Thyroid gland (tissue), 4 donors: ENCODE data around the gene NR1D2.

Experiments used
- CTCF ChIP-seq, 6 experiments: fragments of 200-600 bp in 3 of 6; fragments of 450-650 bp in 3 of 6; sonication (generic) in 3 of 6; IDR thresholded peaks; one replicate each; pipeline ENCODE4 v1.5.1; 2016 to 2019; ENCODE audit warnings: antibody characterized with exemption in 6 of 6, mild to moderate bottlenecking in 2 of 6, inconsistent platforms in 1 of 6, moderate library complexity in 1 of 6
- POLR2A ChIP-seq, 2 donors: fragments of 450-650 bp; IDR thresholded peaks; one replicate each; pipeline ENCODE4 v1.6.1; 2017; ENCODE audit warnings: antibody characterized with exemption in 2 of 2, mild to moderate bottlenecking in 2 of 2, moderate library complexity in 1 of 2

- no peak for TF ChIP-seq CTCF (IDR thresholded peaks at IDR 0.05)
- no peak for TF ChIP-seq POLR2A (IDR thresholded peaks at IDR 0.05)
These were observed 42.3 kb downstream of the NR1D2 start for GRCh38 chr3:23987356-23987755.
